ENCODE results near the gene STARD8. TPM values are rescaled to one million over a fixed set of nuclear protein-coding genes. Genes with fewer than 3 reads are reported as not detected.

The STARD8 gene
- total RNA-seq, 2 donors from 2014 or later = 15.8 to 19.8 TPM

GRCh38 chrX:68640661-68641060 lies 6.8 kb upstream of the STARD8 start:
- H3K27me3 ChIP-seq (replicated peaks; ENCODE audit: insufficient read depth) = no peaks in the 10 kb centered on the region
- H3K4me1 ChIP-seq (ENCODE audit: control insufficient read depth in 1 of 2, low read depth in 2 of 2) = no peaks in the 10 kb centered on the region
- H3K4me3 ChIP-seq = no peak overlapping the region
- no peak for ATAC-seq (ENCODE audit: insufficient number of reproducible peaks, low FRiP score, low read depth)
- no peak for TF ChIP-seq CTCF (IDR thresholded peaks at IDR 0.05)
- no peak overlapping the region for H3K27ac ChIP-seq
- no peaks in the 10 kb centered on the region for H3K36me3 ChIP-seq
- no peak for DNase-seq (ENCODE audit: low spot score)
- H3K9me3 ChIP-seq = no peaks in the 10 kb centered on the region

- H3K27ac ChIP-seq = no peak overlapping the region
- H3K4me1 ChIP-seq (ENCODE audit: control insufficient read depth in 1 of 2, low read depth in 2 of 2) = no peaks in the 10 kb centered on the region
- no peak overlapping the region for H3K4me3 ChIP-seq
- H3K9me3 ChIP-seq = no peaks in the 10 kb centered on the region
- H3K36me3 ChIP-seq = no peaks in the 10 kb centered on the region
- TF ChIP-seq CTCF (IDR thresholded peaks at IDR 0.05) = no peak
- ATAC-seq (ENCODE audit: insufficient number of reproducible peaks, low FRiP score, low read depth) (no peak), DNase-seq (ENCODE audit: low spot score) (no peak)
- no peaks in the 10 kb centered on the region for H3K27me3 ChIP-seq (replicated peaks; ENCODE audit: insufficient read depth)
Observed at GRCh38 chrX:68644861-68645260, 2.6 kb upstream of the STARD8 start.

GRCh38 chrX:68646421-68646820 lies 1.0 kb upstream of the STARD8 start:
- H3K27ac ChIP-seq = no peak overlapping the region
- ATAC-seq (ENCODE audit: insufficient number of reproducible peaks, low FRiP score, low read depth) (no peak), DNase-seq (ENCODE audit: low spot score) (no peak)
- no peak for TF ChIP-seq CTCF (IDR thresholded peaks at IDR 0.05)
- H3K27me3 ChIP-seq (replicated peaks; ENCODE audit: insufficient read depth) = no peaks in the 10 kb centered on the region
- no peaks in the 10 kb centered on the region for H3K9me3 ChIP-seq
- no peaks in the 10 kb centered on the region for H3K36me3 ChIP-seq
- H3K4me3 ChIP-seq = no peak overlapping the region
- no peaks in the 10 kb centered on the region for H3K4me1 ChIP-seq (ENCODE audit: control insufficient read depth in 1 of 2, low read depth in 2 of 2)

GRCh38 chrX:68648960-68649359 lies 1.5 kb downstream of the STARD8 start:
- no peak for DNase-seq (ENCODE audit: low spot score)
- no peak overlapping the region for H3K4me3 ChIP-seq
- H3K4me1 ChIP-seq (ENCODE audit: control insufficient read depth in 1 of 2, low read depth in 2 of 2) = no peaks in the 10 kb centered on the region
- ATAC-seq (ENCODE audit: insufficient number of reproducible peaks, low FRiP score, low read depth) = no peak
- H3K36me3 ChIP-seq = no peaks in the 10 kb centered on the region
- H3K27me3 ChIP-seq (replicated peaks; ENCODE audit: insufficient read depth) = no peaks in the 10 kb centered on the region
- no peak for TF ChIP-seq CTCF (IDR thresholded peaks at IDR 0.05)
- H3K27ac ChIP-seq = no peak overlapping the region
- no peaks in the 10 kb centered on the region for H3K9me3 ChIP-seq

GRCh38 chrX:68650491-68650890 lies 3.0 kb downstream of the STARD8 start:
- no peaks in the 10 kb centered on the region for H3K9me3 ChIP-seq
- no peaks in the 10 kb centered on the region for H3K27me3 ChIP-seq (replicated peaks; ENCODE audit: insufficient read depth)
- no peak overlapping the region for H3K4me3 ChIP-seq
- TF ChIP-seq CTCF (IDR thresholded peaks at IDR 0.05) = no peak
- no peaks in the 10 kb centered on the region for H3K4me1 ChIP-seq (ENCODE audit: control insufficient read depth in 1 of 2, low read depth in 2 of 2)
- no peaks in the 10 kb centered on the region for H3K36me3 ChIP-seq
- ATAC-seq (ENCODE audit: insufficient number of reproducible peaks, low FRiP score, low read depth) (no peak), DNase-seq (ENCODE audit: low spot score) (no peak)
- no peak overlapping the region for H3K27ac ChIP-seq

Data from thoracic aorta (tissue), 2 donors.